Measurements from ENCODE around the gene YIPF2.

DNA sequence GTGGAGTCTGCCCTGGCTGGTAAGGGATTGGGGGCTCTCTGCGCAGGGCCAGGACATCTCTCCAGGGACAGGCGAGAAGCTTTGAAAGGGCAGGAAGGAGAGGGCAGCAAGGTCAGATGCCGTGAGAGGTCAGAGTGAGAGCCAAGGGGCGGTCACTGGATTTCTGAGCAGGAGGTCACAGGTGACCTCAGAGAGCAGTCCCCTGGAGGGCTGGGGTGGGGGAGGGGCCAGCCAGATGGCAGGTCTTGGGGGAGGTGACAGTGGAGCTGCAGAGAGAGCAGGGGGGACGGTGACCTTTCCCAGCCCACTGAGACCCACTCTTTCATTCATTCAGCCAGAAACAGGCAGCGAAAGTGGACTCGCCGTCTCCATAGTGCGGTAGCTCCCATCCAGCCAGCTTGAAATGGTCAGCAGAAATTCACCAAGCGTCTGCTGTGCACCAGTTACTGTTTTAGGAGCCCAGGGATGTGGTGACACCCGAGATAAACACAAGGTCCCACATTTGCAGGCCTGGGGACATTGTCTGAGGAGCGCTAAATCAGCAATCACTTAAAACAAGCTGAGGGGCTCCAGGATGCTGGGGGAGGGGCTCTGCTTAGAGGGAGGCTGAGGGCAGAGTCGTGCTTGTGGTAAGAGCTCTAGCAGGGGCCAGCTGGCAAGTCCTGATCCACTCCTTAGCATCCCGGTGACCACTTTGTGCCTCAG is 46.9 kb downstream of the YIPF2 start:
- TF ChIP-seq POLR2AphosphoS5 (IDR thresholded peaks at IDR 0.05; ENCODE audit: low read depth, low read length), result no peak
- TF ChIP-seq, protein P1, sequence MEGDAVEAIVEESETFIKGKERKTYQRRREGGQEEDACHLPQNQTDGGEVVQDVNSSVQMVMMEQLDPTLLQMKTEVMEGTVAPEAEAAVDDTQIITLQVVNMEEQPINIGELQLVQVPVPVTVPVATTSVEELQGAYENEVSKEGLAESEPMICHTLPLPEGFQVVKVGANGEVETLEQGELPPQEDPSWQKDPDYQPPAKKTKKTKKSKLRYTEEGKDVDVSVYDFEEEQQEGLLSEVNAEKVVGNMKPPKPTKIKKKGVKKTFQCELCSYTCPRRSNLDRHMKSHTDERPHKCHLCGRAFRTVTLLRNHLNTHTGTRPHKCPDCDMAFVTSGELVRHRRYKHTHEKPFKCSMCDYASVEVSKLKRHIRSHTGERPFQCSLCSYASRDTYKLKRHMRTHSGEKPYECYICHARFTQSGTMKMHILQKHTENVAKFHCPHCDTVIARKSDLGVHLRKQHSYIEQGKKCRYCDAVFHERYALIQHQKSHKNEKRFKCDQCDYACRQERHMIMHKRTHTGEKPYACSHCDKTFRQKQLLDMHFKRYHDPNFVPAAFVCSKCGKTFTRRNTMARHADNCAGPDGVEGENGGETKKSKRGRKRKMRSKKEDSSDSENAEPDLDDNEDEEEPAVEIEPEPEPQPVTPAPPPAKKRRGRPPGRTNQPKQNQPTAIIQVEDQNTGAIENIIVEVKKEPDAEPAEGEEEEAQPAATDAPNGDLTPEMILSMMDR (IDR thresholded peaks at IDR 0.05), result no peak
- TF ChIP-seq, protein P2, sequence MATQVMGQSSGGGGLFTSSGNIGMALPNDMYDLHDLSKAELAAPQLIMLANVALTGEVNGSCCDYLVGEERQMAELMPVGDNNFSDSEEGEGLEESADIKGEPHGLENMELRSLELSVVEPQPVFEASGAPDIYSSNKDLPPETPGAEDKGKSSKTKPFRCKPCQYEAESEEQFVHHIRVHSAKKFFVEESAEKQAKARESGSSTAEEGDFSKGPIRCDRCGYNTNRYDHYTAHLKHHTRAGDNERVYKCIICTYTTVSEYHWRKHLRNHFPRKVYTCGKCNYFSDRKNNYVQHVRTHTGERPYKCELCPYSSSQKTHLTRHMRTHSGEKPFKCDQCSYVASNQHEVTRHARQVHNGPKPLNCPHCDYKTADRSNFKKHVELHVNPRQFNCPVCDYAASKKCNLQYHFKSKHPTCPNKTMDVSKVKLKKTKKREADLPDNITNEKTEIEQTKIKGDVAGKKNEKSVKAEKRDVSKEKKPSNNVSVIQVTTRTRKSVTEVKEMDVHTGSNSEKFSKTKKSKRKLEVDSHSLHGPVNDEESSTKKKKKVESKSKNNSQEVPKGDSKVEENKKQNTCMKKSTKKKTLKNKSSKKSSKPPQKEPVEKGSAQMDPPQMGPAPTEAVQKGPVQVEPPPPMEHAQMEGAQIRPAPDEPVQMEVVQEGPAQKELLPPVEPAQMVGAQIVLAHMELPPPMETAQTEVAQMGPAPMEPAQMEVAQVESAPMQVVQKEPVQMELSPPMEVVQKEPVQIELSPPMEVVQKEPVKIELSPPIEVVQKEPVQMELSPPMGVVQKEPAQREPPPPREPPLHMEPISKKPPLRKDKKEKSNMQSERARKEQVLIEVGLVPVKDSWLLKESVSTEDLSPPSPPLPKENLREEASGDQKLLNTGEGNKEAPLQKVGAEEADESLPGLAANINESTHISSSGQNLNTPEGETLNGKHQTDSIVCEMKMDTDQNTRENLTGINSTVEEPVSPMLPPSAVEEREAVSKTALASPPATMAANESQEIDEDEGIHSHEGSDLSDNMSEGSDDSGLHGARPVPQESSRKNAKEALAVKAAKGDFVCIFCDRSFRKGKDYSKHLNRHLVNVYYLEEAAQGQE (IDR thresholded peaks at IDR 0.05; ENCODE audit: insufficient read depth in 1 of 2, low read depth in 2 of 2, low read length in 1 of 2), result no peak

All from Panc1 (cell line).